K562 (cell line): ENCODE measurements around the gene SNAPC2. TPM values are rescaled to one million over a fixed set of nuclear protein-coding genes. Genes with fewer than 3 reads are reported as not detected.

ENCODE experiments used
- CEBPG ChIP-seq, 3 experiments: fragments of 200-800 bp in 1 of 3; sonication (Bioruptor generic) in 1 of 3; sonication (generic) in 1 of 3; formaldehyde crosslinking in 1 of 3; IDR thresholded peaks in 2 of 3; conservative IDR thresholded peaks in 1 of 3; 2 replicates each; pipeline versions ENCODE4 v1.6.1 to v1.8.0; 2016 to 2022; ENCODE audit warnings: missing compliant biosample characterization in 2 of 3, missing genetic modification characterization in 2 of 3, mild to moderate bottlenecking in 1 of 3, missing genetic modification reagents in 1 of 3
- HDAC1 ChIP-seq, 2 experiments: fragments of 450-650 bp; IDR thresholded peaks; 2 replicates each; pipeline ENCODE4 v1.6.1; 2016 to 2017; ENCODE audit warnings: inconsistent platforms in 1 of 2, mild to moderate bottlenecking in 1 of 2, moderate library complexity in 1 of 2
- KLF16 ChIP-seq: IDR thresholded peaks from 2 replicates; pipeline ENCODE4 v1.6.1; 2016; ENCODE audit warnings: antibody characterized with exemption
- SUPT5H ChIP-seq: fragments of 450-650 bp; IDR thresholded peaks from 2 replicates; pipeline ENCODE4 v1.6.1; 2016
- polyA plus RNA-seq, 8 experiments: library from polyadenylated mRNA; depleted of rRNA in 4 of 8; stranded (reverse) in 5 of 8; unstranded in 3 of 8; fragments of >200 nt; fragmentation: Nextera tagmentation in 2 of 8; fragmentation: Illumina TruSeq in 1 of 8; extraction: Ambion mirVana in 2 of 8; extraction: Trizol in 1 of 8; gene quantifications; 2 replicates each; pipeline versions ENCODE4 v1.2.1 to v1.2.3, GENCODE V29; 2011 to 2014; ENCODE audit warnings: inconsistent platforms in 1 of 8, missing spikeins in 1 of 8
- total RNA-seq, 7 experiments: library from RNA; depleted of rRNA in 6 of 7; stranded (reverse); fragments of >200 nt in 6 of 7; fragmentation: Illumina TruSeq in 2 of 7; extraction: Trizol in 2 of 7; gene quantifications; 2 replicates each; pipeline versions ENCODE4 v1.2.1 to v1.2.3, GENCODE V29; 2011 to 2021; ENCODE audit warnings: low replicate concordance in 1 of 7
- TF ChIP-seq, protein P1 (sequence below): fragments of 450-650 bp; IDR thresholded peaks from 2 replicates; pipeline ENCODE4 v1.7.1; 2018; ENCODE audit warnings: mild to moderate bottlenecking, low read depth; ENCODE audit not compliant: partially characterized antibody
- TF ChIP-seq, protein P2 (sequence below): fragments of 250-450 bp; sonication (Bioruptor Pico); IDR thresholded peaks from 2 replicates; pipeline ENCODE4 v1.8.0; 2022; ENCODE audit warnings: inconsistent platforms, mild to moderate bottlenecking, moderate library complexity, borderline replicate concordance
- TF ChIP-seq, protein P3 (sequence below): fragments of 450-650 bp; IDR thresholded peaks from 2 replicates; pipeline ENCODE4 v1.6.1; 2016; ENCODE audit warnings: mild to moderate bottlenecking, moderate library complexity

Gene SNAPC2
- total and polyA plus RNA-seq, 9 of the 15 experiments (the other 6 are each of a cell fraction or from before 2014, with no cell fraction given) = 0.59 to 45.1 (median 15.3) TPM

DNA sequence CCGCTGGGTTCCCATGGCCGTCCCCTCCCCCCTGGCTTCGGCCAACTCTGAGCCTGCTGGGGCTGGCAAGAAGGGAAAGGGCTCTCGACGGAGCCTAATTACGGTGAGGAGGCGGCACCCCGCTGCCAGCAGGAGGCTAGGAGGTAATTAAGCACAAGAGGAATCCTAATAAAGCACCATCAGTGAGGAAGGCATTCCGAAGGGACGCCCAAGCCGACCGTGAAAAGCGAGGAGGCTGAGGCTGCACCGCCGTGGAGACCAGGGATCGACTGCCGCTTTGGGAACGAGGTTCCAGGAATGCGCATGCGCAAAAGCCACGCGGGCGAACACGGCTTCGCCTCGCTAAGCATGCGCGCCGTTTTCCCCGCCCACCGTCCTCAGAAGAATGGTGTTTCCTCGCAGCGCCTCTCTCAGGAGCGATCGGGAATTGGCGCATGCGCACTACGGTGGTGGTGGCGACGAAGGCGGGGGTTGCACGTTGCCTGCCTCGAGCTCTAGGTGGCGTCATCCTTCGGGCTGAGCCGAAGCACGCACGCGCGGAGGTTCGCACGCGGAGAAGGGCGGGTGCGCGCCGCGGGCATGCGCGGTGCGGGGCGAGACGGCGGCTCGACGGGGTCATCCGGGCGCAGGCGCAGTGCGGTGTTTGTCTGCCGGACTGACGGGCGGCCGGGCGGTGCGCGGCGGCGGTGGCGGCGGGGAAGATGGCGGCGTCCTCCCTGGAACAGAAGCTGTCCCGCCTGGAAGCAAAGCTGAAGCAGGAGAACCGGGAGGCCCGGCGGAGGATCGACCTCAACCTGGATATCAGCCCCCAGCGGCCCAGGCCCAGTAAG is 16.7 kb upstream of the SNAPC2 start, which contains the start of gene MAP2K7 (continued):
- TF ChIP-seq, protein P1, sequence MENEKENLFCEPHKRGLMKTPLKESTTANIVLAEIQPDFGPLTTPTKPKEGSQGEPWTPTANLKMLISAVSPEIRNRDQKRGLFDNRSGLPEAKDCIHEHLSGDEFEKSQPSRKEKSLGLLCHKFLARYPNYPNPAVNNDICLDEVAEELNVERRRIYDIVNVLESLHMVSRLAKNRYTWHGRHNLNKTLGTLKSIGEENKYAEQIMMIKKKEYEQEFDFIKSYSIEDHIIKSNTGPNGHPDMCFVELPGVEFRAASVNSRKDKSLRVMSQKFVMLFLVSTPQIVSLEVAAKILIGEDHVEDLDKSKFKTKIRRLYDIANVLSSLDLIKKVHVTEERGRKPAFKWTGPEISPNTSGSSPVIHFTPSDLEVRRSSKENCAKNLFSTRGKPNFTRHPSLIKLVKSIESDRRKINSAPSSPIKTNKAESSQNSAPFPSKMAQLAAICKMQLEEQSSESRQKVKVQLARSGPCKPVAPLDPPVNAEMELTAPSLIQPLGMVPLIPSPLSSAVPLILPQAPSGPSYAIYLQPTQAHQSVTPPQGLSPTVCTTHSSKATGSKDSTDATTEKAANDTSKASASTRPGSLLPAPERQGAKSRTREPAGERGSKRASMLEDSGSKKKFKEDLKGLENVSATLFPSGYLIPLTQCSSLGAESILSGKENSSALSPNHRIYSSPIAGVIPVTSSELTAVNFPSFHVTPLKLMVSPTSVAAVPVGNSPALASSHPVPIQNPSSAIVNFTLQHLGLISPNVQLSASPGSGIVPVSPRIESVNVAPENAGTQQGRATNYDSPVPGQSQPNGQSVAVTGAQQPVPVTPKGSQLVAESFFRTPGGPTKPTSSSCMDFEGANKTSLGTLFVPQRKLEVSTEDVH = no peak
- TF ChIP-seq, protein P2, sequence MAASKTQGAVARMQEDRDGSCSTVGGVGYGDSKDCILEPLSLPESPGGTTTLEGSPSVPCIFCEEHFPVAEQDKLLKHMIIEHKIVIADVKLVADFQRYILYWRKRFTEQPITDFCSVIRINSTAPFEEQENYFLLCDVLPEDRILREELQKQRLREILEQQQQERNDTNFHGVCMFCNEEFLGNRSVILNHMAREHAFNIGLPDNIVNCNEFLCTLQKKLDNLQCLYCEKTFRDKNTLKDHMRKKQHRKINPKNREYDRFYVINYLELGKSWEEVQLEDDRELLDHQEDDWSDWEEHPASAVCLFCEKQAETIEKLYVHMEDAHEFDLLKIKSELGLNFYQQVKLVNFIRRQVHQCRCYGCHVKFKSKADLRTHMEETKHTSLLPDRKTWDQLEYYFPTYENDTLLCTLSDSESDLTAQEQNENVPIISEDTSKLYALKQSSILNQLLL (CRISPR knock-in tag) = no peak
- peak; percentile 97 for TF ChIP-seq SUPT5H
- peak; percentile 95 for TF ChIP-seq CEBPG (CRISPR knock-in tag; IDR thresholded peaks at IDR 0.05)
- TF ChIP-seq CEBPG (tag; conservative IDR thresholded peaks at IDR 0.05 in 1 of 2, IDR thresholded peaks at IDR 0.05 in 1 of 2) = no peak
- TF ChIP-seq HDAC1 (IDR thresholded peaks at IDR 0.05) = peak in 1 of 2 experiments; percentile 72; a peak in 1 of 4 replicates
- TF ChIP-seq, protein P3, sequence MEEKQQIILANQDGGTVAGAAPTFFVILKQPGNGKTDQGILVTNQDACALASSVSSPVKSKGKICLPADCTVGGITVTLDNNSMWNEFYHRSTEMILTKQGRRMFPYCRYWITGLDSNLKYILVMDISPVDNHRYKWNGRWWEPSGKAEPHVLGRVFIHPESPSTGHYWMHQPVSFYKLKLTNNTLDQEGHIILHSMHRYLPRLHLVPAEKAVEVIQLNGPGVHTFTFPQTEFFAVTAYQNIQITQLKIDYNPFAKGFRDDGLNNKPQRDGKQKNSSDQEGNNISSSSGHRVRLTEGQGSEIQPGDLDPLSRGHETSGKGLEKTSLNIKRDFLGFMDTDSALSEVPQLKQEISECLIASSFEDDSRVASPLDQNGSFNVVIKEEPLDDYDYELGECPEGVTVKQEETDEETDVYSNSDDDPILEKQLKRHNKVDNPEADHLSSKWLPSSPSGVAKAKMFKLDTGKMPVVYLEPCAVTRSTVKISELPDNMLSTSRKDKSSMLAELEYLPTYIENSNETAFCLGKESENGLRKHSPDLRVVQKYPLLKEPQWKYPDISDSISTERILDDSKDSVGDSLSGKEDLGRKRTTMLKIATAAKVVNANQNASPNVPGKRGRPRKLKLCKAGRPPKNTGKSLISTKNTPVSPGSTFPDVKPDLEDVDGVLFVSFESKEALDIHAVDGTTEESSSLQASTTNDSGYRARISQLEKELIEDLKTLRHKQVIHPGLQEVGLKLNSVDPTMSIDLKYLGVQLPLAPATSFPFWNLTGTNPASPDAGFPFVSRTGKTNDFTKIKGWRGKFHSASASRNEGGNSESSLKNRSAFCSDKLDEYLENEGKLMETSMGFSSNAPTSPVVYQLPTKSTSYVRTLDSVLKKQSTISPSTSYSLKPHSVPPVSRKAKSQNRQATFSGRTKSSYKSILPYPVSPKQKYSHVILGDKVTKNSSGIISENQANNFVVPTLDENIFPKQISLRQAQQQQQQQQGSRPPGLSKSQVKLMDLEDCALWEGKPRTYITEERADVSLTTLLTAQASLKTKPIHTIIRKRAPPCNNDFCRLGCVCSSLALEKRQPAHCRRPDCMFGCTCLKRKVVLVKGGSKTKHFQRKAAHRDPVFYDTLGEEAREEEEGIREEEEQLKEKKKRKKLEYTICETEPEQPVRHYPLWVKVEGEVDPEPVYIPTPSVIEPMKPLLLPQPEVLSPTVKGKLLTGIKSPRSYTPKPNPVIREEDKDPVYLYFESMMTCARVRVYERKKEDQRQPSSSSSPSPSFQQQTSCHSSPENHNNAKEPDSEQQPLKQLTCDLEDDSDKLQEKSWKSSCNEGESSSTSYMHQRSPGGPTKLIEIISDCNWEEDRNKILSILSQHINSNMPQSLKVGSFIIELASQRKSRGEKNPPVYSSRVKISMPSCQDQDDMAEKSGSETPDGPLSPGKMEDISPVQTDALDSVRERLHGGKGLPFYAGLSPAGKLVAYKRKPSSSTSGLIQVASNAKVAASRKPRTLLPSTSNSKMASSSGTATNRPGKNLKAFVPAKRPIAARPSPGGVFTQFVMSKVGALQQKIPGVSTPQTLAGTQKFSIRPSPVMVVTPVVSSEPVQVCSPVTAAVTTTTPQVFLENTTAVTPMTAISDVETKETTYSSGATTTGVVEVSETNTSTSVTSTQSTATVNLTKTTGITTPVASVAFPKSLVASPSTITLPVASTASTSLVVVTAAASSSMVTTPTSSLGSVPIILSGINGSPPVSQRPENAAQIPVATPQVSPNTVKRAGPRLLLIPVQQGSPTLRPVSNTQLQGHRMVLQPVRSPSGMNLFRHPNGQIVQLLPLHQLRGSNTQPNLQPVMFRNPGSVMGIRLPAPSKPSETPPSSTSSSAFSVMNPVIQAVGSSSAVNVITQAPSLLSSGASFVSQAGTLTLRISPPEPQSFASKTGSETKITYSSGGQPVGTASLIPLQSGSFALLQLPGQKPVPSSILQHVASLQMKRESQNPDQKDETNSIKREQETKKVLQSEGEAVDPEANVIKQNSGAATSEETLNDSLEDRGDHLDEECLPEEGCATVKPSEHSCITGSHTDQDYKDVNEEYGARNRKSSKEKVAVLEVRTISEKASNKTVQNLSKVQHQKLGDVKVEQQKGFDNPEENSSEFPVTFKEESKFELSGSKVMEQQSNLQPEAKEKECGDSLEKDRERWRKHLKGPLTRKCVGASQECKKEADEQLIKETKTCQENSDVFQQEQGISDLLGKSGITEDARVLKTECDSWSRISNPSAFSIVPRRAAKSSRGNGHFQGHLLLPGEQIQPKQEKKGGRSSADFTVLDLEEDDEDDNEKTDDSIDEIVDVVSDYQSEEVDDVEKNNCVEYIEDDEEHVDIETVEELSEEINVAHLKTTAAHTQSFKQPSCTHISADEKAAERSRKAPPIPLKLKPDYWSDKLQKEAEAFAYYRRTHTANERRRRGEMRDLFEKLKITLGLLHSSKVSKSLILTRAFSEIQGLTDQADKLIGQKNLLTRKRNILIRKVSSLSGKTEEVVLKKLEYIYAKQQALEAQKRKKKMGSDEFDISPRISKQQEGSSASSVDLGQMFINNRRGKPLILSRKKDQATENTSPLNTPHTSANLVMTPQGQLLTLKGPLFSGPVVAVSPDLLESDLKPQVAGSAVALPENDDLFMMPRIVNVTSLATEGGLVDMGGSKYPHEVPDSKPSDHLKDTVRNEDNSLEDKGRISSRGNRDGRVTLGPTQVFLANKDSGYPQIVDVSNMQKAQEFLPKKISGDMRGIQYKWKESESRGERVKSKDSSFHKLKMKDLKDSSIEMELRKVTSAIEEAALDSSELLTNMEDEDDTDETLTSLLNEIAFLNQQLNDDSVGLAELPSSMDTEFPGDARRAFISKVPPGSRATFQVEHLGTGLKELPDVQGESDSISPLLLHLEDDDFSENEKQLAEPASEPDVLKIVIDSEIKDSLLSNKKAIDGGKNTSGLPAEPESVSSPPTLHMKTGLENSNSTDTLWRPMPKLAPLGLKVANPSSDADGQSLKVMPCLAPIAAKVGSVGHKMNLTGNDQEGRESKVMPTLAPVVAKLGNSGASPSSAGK = peak; percentile 97
- peak; percentile 42; the same call in 1 of the 2 replicates for TF ChIP-seq KLF16
